ENCODE measurements around the gene SLC8A1.

- no peak for TF ChIP-seq CTCF (IDR thresholded peaks at IDR 0.05)
- TF ChIP-seq EZH2 (IDR thresholded peaks at IDR 0.05; ENCODE audit: borderline replicate concordance, insufficient read depth, low read depth, low read length, poor library complexity, severe bottlenecking), result no peak
Measured at GRCh38 chr2:40367032-40367431, 84.9 kb downstream of the SLC8A1 start.

Data from B cell (primary cell).